K562 (cell line): ENCODE results near the gene SNRNP200. TPM values are rescaled to one million over a fixed set of nuclear protein-coding genes. Genes with fewer than 3 reads are reported as not detected.

Experiments
- CBX1 ChIP-seq: sonication (generic); IDR thresholded peaks from 2 replicates; pipeline ENCODE4 v1.6.1; 2016; ENCODE audit warnings: antibody characterized with exemption, low read depth, mild to moderate bottlenecking
- CTCF ChIP-seq, 3 experiments: IDR thresholded peaks in 2 of 3; conservative IDR thresholded peaks in 1 of 3; 2 replicates each; pipeline ENCODE4 v1.5.1; 2011 to 2012; ENCODE audit warnings: low read length in 3 of 3, mild to moderate bottlenecking in 3 of 3, control low read depth in 2 of 3, improper control_type of control experiment in 1 of 3, inconsistent platforms in 1 of 3, low read depth in 1 of 3, mixed read lengths in 1 of 3, moderate library complexity in 1 of 3; ENCODE audit not compliant: insufficient read depth in 2 of 3
- GTF2E2 ChIP-seq: fragments of 200-800 bp; sonication (Bioruptor generic); IDR thresholded peaks from 2 replicates; pipeline ENCODE4 v1.6.1; 2016; ENCODE audit warnings: missing genetic modification characterization, missing compliant biosample characterization
- HMG20A ChIP-seq: fragments of 450-650 bp; formaldehyde crosslinking; conservative IDR thresholded peaks from 2 replicates; pipeline ENCODE4 v1.4.0; 2020; ENCODE audit warnings: mild to moderate bottlenecking, mixed read lengths
- JUN ChIP-seq, 2 experiments: sonication (generic) in 1 of 2; formaldehyde crosslinking in 1 of 2; IDR thresholded peaks; 2 replicates each; pipeline versions ENCODE4 v1.6.1 to v1.8.0; 2012 to 2022; ENCODE audit warnings: borderline replicate concordance in 2 of 2, mild to moderate bottlenecking in 2 of 2, improper control_type of control experiment in 1 of 2, low read depth in 1 of 2, low read length in 1 of 2, missing genetic modification reagents in 1 of 2
- JUND ChIP-seq, 2 experiments: IDR thresholded peaks; 2 replicates in 1 of 2; 3 replicates in 1 of 2; pipeline ENCODE4 v1.6.1; 2011; ENCODE audit warnings: borderline replicate concordance in 2 of 2, low read depth in 2 of 2, low read length in 2 of 2, improper control_type of control experiment in 1 of 2, missing biosample characterization in 1 of 2, missing genetic modification characterization in 1 of 2, missing genetic modification reagents in 1 of 2
- MAFF ChIP-seq: IDR thresholded peaks from 2 replicates; pipeline ENCODE4 v1.6.1; 2012; ENCODE audit warnings: low read length, improper control_type of control experiment
- MAFG ChIP-seq: fragments of 450-650 bp; conservative IDR thresholded peaks from 2 replicates; pipeline ENCODE4 v1.6.1; 2016; ENCODE audit warnings: missing genetic modification characterization, missing compliant biosample characterization
- MAFK ChIP-seq: IDR thresholded peaks from 2 replicates; pipeline ENCODE4 v1.6.1; 2011; ENCODE audit warnings: low read length, improper control_type of control experiment
- POLR3G ChIP-seq: IDR thresholded peaks from 2 replicates; pipeline ENCODE4 v1.6.1; 2011; ENCODE audit not compliant: insufficient read length, insufficient replicate concordance; ENCODE audit errors: extremely low read depth
- RCOR1 ChIP-seq, 2 experiments: IDR thresholded peaks; 2 replicates each; pipeline ENCODE4 v1.6.1; 2012; ENCODE audit warnings: low read depth in 2 of 2, low read length in 2 of 2, borderline replicate concordance in 1 of 2, improper control_type of control experiment in 1 of 2
- SAFB ChIP-seq: fragments of 200-400 bp; formaldehyde crosslinking; IDR thresholded peaks from 2 replicates; pipeline ENCODE4 v1.6.1; 2017; ENCODE audit warnings: low read depth, low read length, borderline replicate concordance
- SRSF7 ChIP-seq: fragments of 200-400 bp; formaldehyde crosslinking; optimal IDR thresholded peaks from 2 replicates; pipeline ENCODE3; 2017; ENCODE audit warnings: mild to moderate bottlenecking, low read depth, low read length
- TRIM24 ChIP-seq, 2 experiments: fragments of 450-650 bp; IDR thresholded peaks; 2 replicates each; pipeline ENCODE4 v1.6.1; 2016
- ZC3H4 ChIP-seq: sonication (generic); formaldehyde crosslinking; IDR thresholded peaks from 2 replicates; pipeline ENCODE4 v1.9.0; 2021; ENCODE audit warnings: missing genetic modification reagents, borderline replicate concordance
- ZNF316 ChIP-seq: fragments of 450-650 bp; IDR thresholded peaks from 2 replicates; pipeline ENCODE4 v1.6.1; 2016
- ZNF589 ChIP-seq: fragments of 200-800 bp; sonication (Bioruptor generic); IDR thresholded peaks from 2 replicates; pipeline ENCODE4 v1.6.1; 2016; ENCODE audit warnings: low read depth, missing genetic modification characterization, missing compliant biosample characterization
- polyA plus RNA-seq, 8 experiments: library from polyadenylated mRNA; depleted of rRNA in 4 of 8; stranded (reverse) in 5 of 8; unstranded in 3 of 8; fragments of >200 nt; fragmentation: Nextera tagmentation in 2 of 8; fragmentation: Illumina TruSeq in 1 of 8; extraction: Ambion mirVana in 2 of 8; extraction: Trizol in 1 of 8; gene quantifications; 2 replicates each; pipeline versions ENCODE4 v1.2.1 to v1.2.3, GENCODE V29; 2011 to 2014; ENCODE audit warnings: inconsistent platforms in 1 of 8, missing spikeins in 1 of 8
- total RNA-seq, 7 experiments: library from RNA; depleted of rRNA in 6 of 7; stranded (reverse); fragments of >200 nt in 6 of 7; fragmentation: Illumina TruSeq in 2 of 7; extraction: Trizol in 2 of 7; gene quantifications; 2 replicates each; pipeline versions ENCODE4 v1.2.1 to v1.2.3, GENCODE V29; 2011 to 2021; ENCODE audit warnings: low replicate concordance in 1 of 7
- TF ChIP-seq, protein P1 (sequence below): fragments of 450-650 bp; IDR thresholded peaks from 2 replicates; pipeline ENCODE4 v1.6.1; 2017; ENCODE audit warnings: antibody characterized with exemption, mild to moderate bottlenecking
- TF ChIP-seq, protein P2 (sequence below): fragments of 200-800 bp; sonication (Bioruptor generic); IDR thresholded peaks from 2 replicates; pipeline ENCODE4 v1.6.1; 2017; ENCODE audit warnings: missing genetic modification characterization, missing compliant biosample characterization

SNRNP200 gene
- total and polyA plus RNA-seq, 9 of the 15 experiments (the other 6 are each of a cell fraction or from before 2014, with no cell fraction given) = 76.1 to 231 (median 155) TPM

- TF ChIP-seq, protein P1, sequence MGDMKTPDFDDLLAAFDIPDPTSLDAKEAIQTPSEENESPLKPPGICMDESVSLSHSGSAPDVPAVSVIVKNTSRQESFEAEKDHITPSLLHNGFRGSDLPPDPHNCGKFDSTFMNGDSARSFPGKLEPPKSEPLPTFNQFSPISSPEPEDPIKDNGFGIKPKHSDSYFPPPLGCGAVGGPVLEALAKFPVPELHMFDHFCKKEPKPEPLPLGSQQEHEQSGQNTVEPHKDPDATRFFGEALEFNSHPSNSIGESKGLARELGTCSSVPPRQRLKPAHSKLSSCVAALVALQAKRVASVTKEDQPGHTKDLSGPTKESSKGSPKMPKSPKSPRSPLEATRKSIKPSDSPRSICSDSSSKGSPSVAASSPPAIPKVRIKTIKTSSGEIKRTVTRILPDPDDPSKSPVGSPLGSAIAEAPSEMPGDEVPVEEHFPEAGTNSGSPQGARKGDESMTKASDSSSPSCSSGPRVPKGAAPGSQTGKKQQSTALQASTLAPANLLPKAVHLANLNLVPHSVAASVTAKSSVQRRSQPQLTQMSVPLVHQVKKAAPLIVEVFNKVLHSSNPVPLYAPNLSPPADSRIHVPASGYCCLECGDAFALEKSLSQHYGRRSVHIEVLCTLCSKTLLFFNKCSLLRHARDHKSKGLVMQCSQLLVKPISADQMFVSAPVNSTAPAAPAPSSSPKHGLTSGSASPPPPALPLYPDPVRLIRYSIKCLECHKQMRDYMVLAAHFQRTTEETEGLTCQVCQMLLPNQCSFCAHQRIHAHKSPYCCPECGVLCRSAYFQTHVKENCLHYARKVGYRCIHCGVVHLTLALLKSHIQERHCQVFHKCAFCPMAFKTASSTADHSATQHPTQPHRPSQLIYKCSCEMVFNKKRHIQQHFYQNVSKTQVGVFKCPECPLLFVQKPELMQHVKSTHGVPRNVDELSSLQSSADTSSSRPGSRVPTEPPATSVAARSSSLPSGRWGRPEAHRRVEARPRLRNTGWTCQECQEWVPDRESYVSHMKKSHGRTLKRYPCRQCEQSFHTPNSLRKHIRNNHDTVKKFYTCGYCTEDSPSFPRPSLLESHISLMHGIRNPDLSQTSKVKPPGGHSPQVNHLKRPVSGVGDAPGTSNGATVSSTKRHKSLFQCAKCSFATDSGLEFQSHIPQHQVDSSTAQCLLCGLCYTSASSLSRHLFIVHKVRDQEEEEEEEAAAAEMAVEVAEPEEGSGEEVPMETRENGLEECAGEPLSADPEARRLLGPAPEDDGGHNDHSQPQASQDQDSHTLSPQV = peak; percentile 69; the same call in 1 of the 2 replicates
- TF ChIP-seq POLR3G (no peak), MAFG (tag) (peak; percentile 69), CTCF (IDR thresholded peaks at IDR 0.05 in 2 of 3, conservative IDR thresholded peaks at IDR 0.05 in 1 of 3; ENCODE audit: insufficient read depth in 2 of 3, low read depth in 1 of 3, low read length in 3 of 3) (no peak), JUN (IDR thresholded peaks at IDR 0.05; ENCODE audit: borderline replicate concordance, low read depth, low read length) (peak; percentile 75), JUN (CRISPR knock-in tag; IDR thresholded peaks at IDR 0.05; ENCODE audit: borderline replicate concordance) (no peak), HMG20A (CRISPR knock-in tag) (no peak), TRIM24 (IDR thresholded peaks at IDR 0.05) (peak; percentile 92 to 94), JUND (IDR thresholded peaks at IDR 0.05; ENCODE audit: borderline replicate concordance, low read depth, low read length) (peak; percentile 83), JUND (tag; IDR thresholded peaks at IDR 0.05; ENCODE audit: borderline replicate concordance, low read depth, low read length) (peak; percentile 68; the same call in 2 of the 3 replicates), GTF2E2 (tag) (no peak), CBX1 (peak; percentile 25; the same call in 1 of the 2 replicates), MAFF (peak; percentile 27; the same call in 1 of the 2 replicates), SRSF7 (no peak), MAFK (peak; percentile 58), RCOR1 (IDR thresholded peaks at IDR 0.05; ENCODE audit: borderline replicate concordance in 1 of 2, low read depth in 2 of 2, low read length in 2 of 2) (0 out of 4 replicates have a peak, but pooled peaks of 1 of the 2 experiments have one; percentile 20), ZNF316 (peak; percentile 64; the same call in 1 of the 2 replicates), SAFB (no peak), ZC3H4 (CRISPR knock-in tag) (no peak), ZNF589 (CRISPR knock-in tag) (peak; percentile 74; the same call in 1 of the 2 replicates)
- TF ChIP-seq, protein P2, sequence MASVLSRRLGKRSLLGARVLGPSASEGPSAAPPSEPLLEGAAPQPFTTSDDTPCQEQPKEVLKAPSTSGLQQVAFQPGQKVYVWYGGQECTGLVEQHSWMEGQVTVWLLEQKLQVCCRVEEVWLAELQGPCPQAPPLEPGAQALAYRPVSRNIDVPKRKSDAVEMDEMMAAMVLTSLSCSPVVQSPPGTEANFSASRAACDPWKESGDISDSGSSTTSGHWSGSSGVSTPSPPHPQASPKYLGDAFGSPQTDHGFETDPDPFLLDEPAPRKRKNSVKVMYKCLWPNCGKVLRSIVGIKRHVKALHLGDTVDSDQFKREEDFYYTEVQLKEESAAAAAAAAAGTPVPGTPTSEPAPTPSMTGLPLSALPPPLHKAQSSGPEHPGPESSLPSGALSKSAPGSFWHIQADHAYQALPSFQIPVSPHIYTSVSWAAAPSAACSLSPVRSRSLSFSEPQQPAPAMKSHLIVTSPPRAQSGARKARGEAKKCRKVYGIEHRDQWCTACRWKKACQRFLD = 0 out of 2 replicates have a peak, but pooled peaks have one; percentile 7
These were observed 59.5 kb downstream of the SNRNP200 start (continued) for GRCh38 chr2:96245609-96246390.
